KOPT-K1 (cell line): ENCODE data around the gene TANGO2.
"Not testable (repeated sequence)": the region's sequence is repeated elsewhere in the genome, so short reads cannot be mapped to it uniquely, and the experiment has no call there.

ENCODE experiments used
- H3K27ac ChIP-seq: fragments of 200-600 bp; sonication (generic); 2 replicates; pipeline ENCODE4 v1.5.1; 2016; ENCODE audit warnings: antibody characterized with exemption, mild to moderate bottlenecking, low read depth, low read length; ENCODE audit not compliant: poor library complexity, severe bottlenecking
- H3K36me3 ChIP-seq: fragments of 200-600 bp; sonication (generic); 2 replicates; pipeline ENCODE4 v1.5.1; 2017; ENCODE audit warnings: antibody characterized with exemption, mild to moderate bottlenecking, low read length, moderate library complexity; ENCODE audit not compliant: insufficient read depth
- H3K9me3 ChIP-seq: fragments of 200-600 bp; sonication (generic); 2 replicates; pipeline ENCODE4 v1.5.1; 2017; ENCODE audit warnings: antibody characterized with exemption, low read length, mild to moderate bottlenecking; ENCODE audit not compliant: insufficient read depth, poor library complexity, severe bottlenecking

TANGO2 gene

GRCh38 chr22:20062766-20063083 lies 41.8 kb downstream of the TANGO2 start:
- Histone ChIP-seq H3K9me3 (no peaks in the 10 kb centered on the region), H3K36me3 (peaks cover 33% of the 10 kb centered on the region), H3K27ac (no peak overlapping the region)

- no peak overlapping the region for H3K27ac ChIP-seq
- peaks cover 33% of the 10 kb centered on the region for H3K36me3 ChIP-seq
- no peaks in the 10 kb centered on the region for H3K9me3 ChIP-seq
Measured at GRCh38 chr22:20063271-20064139, 42.6 kb downstream of the TANGO2 start.

- Histone ChIP-seq H3K36me3 (peaks cover 33% of the 10 kb centered on the region), H3K9me3 (no peaks in the 10 kb centered on the region), H3K27ac (no peak overlapping the region)
Measured at GRCh38 chr22:20064140-20064480, 43.2 kb downstream of the TANGO2 start.

DNA sequence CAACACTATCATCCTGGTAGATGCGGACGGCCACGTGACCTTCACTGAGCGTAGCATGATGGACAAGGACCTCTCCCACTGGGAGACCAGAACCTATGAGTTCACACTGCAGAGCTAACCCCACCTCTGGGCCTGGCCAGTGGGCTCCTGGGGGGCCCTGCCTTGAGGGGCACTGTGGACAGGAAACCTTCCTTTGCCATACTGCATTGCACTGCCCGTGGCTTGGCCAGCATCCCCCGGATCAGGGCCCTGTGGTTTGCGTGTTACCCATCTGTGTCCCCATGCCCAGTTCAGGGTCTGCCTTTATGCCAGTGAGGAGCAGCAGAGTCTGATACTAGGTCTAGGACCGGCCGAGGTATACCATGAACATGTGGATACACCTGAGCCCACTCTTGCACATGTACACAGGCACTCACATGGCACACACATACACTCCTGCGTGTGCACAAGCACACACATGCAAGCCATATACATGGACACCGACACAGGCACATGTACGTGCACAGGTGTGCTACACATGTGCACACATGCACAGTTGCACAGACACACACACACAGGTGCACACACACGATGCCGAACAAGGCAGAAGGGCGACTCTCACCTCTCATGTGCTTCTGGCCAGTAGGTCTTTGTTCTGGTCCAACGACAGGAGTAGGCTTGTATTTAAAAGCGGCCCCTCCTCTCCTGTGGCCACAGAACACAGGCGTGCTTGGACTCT lies 43.8 kb downstream of the TANGO2 start:
- no peaks in the 10 kb centered on the region for H3K9me3 ChIP-seq
- H3K27ac ChIP-seq, result no peak overlapping the region
- peaks cover 33% of the 10 kb centered on the region for H3K36me3 ChIP-seq

- Histone ChIP-seq H3K9me3 (no peaks in the 10 kb centered on the region), H3K36me3 (peaks cover 33% of the 10 kb centered on the region), H3K27ac (no peak overlapping the region)
Measured at GRCh38 chr22:20065896-20066616, 45.1 kb downstream of the TANGO2 start.

GRCh38 chr22:20066617-20067383 lies 45.9 kb downstream of the TANGO2 start:
- Histone ChIP-seq H3K9me3 (no peaks in the 10 kb centered on the region), H3K36me3 (peaks cover 26% of the 10 kb centered on the region), H3K27ac (no peak overlapping the region)

DNA sequence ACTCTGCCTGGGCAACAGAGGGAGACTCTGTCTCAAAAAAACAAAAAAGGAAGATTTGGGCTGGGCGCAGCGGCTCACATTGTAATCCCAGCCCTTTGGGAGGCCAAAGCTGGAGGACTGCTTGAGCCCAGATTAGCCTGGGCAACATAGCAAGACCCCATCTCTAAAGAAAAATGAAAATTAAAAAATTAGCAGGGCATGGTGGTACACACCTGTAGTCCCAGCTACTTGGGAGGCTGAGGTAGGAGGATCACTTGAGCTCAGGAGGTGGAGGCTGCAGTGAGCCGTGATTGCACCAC lies 46.4 kb downstream of the TANGO2 start:
- not testable (repeated sequence) for H3K9me3 ChIP-seq, H3K27ac ChIP-seq
- peaks cover 20% of the 10 kb centered on the region for H3K36me3 ChIP-seq

GRCh38 chr22:20068640-20069039 lies 47.7 kb downstream of the TANGO2 start:
- no peak overlapping the region for H3K27ac ChIP-seq
- H3K9me3 ChIP-seq, result no peaks in the 10 kb centered on the region
- H3K36me3 ChIP-seq, result peaks cover 7% of the 10 kb centered on the region; the same call in 1 of the 2 replicates

DNA sequence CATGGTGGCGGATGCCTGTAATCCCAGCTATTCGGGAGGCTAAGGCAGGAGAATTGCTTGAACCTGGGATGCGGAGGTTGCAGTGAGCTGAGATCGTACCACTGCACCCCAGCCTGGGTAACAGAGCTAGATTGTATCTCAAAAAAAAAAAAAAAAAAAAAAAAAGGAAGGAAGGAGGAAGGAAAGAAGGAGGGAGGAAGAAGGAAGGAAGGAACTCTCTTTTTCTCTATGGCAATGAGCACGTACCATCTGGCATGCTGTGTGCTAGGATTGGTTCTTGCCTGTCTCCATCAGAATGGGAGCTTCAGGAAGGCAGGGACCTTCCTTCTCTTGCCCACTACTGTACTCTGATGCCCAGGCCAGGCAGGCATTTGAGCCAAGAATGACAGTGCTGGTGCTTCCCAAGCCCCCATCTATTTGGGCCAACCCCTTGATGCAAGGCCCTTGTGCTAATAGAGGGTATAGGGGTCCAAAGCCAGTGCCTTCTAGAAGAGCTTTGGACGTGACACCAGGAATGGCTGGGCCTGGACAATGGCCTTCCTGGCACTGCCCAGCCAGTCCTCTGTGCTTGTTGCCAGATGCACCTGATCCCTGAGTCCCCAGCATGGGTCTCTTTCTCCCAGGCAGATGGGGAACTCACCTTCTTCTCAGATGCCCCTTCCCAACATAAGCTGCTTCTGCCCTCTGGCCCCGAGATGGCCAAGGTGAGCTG lies 48.6 kb downstream of the TANGO2 start:
- H3K9me3 ChIP-seq, result no peaks in the 10 kb centered on the region
- no peaks in the 10 kb centered on the region for H3K36me3 ChIP-seq
- H3K27ac ChIP-seq, result no peak overlapping the region

DNA sequence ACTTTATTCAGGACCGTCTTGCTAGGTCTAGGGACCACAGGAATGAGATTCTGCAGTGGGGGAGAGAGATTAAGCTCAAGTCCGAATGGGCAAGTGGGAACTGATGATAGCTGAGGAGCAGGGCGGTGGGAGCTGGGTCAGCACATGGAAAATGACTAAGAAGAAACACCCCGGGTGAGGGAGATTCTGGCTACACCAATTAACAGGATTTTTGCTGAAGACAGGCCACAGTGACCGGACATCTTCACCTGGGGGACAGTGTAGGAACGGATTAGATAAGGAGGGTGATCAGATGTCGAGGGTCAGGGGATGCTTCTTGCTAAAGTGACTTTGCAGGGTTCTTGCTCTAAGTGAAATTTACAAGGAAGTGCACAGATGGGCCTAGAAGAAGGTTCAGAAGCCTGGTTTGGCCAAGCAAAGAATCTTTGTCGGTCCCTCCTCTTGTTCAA lies 50.6 kb downstream of the TANGO2 start:
- H3K27ac ChIP-seq, result no peak overlapping the region
- no peaks in the 10 kb centered on the region for H3K36me3 ChIP-seq
- H3K9me3 ChIP-seq, result no peaks in the 10 kb centered on the region

- Histone ChIP-seq H3K36me3 (no peaks in the 10 kb centered on the region), H3K27ac (no peak overlapping the region), H3K9me3 (no peaks in the 10 kb centered on the region)
Measured at GRCh38 chr22:20076627-20077172, 55.8 kb downstream of the TANGO2 start.

DNA sequence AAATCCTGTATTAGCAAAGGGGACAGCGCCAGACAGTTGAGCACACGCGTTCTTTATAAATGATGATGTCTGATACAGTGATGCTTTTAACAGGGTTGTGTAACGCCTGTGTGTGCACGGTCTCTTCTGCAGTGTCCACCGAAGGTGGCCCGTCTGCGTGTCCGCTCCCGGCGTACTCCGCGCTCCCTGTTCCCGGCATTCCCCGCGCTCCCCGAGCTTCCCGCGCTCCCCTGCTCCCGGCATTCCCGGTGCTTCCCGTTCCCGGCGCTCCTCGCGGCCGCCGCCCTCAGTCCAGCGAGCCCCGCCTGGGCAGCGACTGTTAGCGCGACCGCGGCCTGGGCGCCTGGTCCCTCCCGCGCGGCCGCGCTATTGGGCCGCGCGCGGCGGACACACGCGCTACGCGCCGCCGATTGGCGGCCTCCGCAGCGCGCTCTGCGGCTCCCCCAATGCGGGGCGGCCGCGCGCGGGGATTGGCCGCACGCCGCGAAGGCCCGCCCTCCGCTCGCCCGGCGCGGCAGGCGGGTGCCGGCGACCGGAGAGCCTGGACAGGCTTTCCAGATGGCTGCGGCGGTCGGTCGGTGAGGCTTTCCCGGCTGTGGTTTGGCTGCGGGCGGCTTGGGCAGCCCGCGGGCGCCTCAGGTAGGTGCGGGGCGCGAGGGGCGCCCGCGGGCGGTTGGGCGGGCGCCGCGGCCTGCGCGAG lies 59.0 kb downstream of the TANGO2 start, which contains the start of gene DGCR8:
TSS of gene DGCR8 (plus strand) at position 497 of the 700 bp plus-strand sequence. CDS start 5,723 bp downstream, outside the sequence.
- Histone ChIP-seq H3K36me3 (peaks cover 11% of the 10 kb centered on the region; the same call in 1 of the 2 replicates), H3K9me3 (no peaks in the 10 kb centered on the region), H3K27ac (peak within 1 kb of the TSS; percentile 94)

DNA sequence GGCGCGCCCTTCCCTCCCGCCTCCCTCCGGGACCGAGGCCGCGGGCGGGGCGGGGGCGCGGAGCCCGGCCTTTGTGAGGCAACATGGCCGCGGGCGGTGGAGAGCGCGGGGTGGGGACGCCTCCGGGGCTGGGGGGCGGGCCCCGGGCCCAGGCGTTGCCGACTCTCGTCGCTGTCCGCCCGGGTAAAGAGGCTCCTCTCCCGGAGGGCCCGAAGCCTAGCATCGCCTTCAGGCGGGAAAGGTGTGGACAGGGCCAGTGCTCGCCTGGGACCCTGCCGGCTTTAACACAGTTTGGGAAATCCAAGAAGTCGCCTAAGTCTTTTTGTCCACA lies 59.5 kb downstream of the TANGO2 start:
- Histone ChIP-seq H3K27ac (peak overlapping the region; percentile 94), H3K36me3 (peaks cover 15% of the 10 kb centered on the region), H3K9me3 (no peaks in the 10 kb centered on the region)
